RPMI8226 (cell line): ENCODE measurements around the gene DROSHA.

ENCODE experiments used
- DNase-seq: peaks from one replicate; pipeline ENCODE4 v3.0.0-alpha.2; 2015

DROSHA gene

DNA sequence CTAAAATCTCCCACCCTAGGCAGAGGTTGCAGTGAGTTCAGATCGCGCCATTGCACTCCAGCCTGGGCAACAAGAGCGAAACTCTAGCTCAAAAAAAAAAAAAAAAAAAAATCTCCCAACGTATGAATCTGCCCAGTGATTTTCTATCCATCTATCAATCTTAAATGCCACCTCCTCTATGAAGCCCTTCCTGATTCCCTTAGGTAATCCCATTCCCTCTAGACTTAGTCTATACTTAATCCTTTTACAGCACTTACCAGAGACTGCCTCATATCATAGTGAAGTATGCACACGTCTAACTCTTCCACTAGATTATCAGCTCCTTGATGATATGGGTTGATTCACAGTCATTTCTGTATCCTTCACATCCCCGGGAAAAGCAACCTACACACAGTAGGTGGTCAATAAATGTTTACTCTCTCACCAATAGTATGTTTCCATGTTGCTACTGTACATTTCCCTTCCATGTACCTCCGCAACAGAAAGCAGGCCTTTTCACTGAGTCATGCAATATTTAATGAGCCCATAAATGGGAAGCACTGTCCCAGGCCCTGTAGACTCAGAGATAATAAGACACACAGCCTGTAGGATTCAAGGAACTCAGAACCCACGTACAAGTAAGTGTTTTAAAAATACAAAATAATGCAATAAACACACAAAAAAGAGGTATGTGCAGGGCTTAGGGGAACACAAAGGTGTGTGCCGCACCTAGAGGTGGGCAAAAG, 1.2 kb downstream of the DROSHA start:
- DNase-seq, result no peak

DNA sequence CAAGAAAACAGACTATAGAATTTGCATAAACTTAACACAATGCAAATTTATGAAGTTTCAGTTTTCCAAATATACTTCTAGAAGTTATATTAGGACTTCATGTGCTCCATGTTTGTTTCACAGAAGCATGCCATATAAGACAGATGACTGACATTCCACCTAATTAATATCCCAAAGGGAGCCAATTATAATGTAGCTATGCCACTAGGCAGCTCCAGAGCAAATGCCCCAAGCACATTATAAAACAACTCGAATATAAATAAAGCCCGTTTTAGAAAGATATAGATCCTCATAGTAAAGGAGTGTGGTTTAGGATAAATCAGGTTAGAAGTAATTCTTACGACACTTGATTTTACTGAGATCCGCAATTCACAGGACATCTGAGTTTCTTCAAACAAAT, 8.9 kb downstream of the DROSHA start:
- DNase-seq, result no peak

DNA sequence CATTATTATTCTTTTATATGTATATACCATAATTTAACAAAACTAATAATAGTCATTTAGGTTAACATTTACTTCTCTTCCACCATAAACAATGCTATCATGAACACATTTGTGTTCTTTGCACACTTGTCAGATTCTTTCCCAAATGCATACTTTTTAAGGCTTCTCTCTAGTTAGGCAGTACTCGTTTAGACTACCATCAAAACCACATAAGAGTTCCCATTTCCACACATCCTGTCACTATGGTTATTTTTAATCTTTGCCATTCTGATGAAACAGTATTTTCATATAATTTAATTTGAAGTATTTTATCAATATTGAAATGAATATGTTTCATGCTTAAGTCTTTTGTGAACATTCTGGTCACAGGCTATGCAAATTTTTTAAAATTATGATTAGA, 15.1 kb downstream of the DROSHA start:
- DNase-seq, result no peak

DNA sequence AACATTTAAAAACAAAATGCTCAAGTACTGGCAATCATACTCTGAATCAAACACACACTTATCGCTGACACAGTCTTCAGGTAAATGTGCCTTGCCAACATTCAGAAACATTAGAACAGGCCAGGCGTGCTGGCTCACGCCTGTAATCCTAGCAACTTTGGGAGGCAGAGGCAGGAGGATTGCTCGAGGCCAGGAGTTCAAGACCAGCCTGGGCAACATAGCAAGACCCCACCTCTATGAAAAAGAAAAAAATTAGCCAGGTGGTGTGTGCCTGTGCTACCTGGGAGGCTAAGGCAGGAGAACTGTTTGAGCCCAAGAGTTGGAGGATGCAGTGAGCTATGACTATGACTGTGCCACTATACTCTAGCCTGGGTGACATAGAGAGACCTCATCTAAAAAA, 20.6 kb downstream of the DROSHA start:
- DNase-seq, result no peak

DNA sequence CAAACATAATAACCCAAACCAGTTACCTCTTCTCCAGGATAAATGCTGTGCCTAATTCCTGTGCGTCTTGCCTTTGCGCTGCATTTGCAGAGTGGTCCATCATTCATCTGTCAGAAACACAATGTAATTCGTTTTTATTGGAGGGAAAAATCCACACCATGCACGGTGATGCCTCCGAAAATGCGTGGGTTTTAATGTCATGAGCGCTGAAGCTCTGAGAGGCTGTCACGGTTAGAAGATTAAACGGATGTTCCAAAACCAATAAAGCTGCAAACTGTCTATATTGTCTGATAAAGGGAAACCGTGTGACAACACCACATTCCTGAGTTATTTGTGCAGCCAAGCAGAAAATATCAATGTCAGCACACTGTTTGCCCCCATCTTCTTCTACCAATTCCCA, 27.4 kb downstream of the DROSHA start:
- DNase-seq, result no peak

DNA sequence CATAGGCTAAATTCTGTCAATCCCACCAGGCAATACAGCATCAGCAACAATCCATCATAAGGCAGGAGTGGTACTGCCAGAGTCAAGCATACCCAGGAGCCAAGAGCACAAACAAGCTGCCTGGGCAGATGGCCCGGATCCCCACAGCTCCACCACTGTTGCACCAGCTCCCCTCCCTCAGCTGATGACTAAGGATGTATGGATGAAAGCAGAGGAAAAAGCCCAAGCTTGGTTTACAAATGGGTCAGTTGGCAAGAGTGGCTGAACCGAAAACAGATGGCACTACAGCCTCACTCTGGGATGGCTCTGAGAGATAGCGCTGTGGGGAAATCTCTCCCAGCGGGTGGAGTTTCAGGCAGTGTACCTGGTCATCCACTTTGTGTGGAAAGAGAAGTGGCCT, 29.4 kb downstream of the DROSHA start:
- DNase-seq, result no peak

DNA sequence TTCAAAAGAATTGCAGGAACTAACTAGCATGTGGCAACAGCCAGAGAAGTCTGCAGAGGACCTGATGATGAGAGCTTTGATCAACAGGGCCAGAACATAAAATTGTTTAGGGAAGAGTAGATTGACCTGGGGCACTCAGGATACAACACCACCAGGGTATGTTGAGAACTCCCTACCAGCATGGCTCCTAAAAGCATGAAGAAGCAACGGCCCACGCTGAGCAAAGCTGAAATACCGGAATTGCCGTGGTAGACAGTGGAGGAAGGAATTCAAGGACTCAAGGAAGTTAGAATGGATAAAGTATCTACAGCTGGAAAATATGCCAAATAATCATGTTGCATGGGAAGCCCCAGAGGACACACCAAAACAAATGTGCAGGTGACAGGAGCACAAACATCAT, 31.6 kb downstream of the DROSHA start:
- no peak for DNase-seq

DNA sequence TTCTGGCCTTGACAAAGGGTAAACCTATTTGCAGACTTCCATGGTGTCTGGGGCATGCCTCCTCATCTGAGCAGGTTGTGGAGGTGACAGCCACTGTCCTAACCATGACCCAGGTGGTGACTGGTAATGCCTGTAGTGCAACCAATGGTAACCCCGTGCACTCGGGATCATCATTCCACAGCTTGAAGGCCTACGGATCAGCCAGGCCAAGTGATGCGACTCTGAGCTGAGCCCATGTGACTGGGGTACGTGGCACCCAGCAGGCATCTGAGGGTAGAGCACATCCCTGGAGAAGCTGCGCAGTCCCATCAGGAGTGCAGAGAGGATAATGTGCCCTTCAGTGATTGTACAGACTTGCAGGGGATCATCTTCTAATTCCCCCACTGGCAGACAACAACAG, 35.0 kb downstream of the DROSHA start:
- DNase-seq, result no peak

DNA sequence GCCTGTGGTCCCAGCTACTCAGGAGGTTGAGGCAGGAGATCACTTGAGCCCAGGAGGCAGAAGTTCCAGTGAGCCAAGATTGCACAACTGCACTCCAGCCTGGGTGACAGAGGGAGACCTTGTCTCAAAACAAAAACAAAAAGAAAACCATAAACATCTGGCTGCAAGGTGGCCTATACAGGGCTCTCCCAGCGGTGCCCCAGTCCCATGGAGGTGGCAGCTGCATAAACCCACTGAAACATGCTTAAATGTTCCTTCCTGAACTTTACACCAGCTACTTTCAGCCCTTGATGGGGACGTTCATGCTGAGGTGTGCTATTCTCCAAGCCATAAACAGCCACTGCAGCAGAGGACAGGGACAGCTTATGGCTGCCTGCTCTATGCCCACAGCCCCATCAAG, 35.6 kb downstream of the DROSHA start:
- no peak for DNase-seq

DNA sequence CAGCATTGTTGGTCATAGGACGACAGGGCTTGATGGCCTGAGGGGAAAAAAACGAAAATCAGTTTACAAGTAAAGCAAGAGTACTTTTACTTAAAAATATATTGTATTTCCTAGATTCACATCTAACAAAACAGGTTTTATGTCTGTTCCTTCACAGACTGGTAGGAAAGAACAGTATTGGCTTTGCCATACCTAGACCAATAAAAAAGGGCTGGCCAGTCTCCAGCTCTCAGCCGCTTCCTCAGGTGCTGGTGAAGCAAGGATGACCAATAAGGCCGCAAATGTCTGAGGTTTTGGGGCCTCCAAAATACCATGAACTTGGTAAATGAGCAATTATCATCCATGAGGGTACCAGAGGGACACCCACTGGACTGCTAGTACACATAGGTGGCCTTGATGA, 36.6 kb downstream of the DROSHA start:
- DNase-seq, result no peak

DNA sequence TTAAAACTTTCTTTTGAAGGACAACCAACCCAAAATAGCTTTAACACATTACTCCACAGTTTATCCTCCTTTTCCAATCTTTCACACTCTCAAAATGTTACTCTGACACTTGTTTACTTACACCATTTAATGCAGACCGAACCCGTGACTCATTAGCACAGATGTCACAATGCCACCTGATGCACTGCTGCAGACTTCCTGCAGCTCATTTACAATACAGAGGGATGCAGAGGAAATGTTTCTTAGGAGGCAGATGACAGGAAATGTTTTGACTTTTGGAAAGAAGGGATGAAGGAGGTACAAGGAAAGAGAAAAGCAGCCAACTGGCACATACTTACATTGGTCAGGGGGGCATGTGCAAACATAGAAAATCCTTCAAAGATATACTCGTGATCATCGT, 39.0 kb downstream of the DROSHA start:
- DNase-seq, result no peak

DNA sequence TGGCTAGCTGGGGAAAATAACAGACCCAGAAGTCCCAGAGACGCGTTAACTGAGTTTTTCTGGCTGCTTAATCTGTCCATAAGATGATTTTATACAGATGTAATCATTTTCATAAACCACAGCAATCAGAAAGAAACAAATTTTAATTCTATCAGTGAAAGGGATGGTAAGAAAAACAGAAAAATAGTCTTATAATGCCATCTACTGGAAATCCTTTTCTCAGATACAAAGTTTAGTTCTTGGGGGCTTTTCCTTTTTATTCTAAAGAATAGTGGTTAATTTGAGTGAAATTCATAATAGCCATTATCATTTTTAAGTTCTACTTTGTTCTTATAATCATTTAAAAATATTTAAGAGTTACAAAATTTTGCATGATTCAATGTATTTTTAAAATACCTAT, 44.4 kb downstream of the DROSHA start:
- DNase-seq, result no peak

DNA sequence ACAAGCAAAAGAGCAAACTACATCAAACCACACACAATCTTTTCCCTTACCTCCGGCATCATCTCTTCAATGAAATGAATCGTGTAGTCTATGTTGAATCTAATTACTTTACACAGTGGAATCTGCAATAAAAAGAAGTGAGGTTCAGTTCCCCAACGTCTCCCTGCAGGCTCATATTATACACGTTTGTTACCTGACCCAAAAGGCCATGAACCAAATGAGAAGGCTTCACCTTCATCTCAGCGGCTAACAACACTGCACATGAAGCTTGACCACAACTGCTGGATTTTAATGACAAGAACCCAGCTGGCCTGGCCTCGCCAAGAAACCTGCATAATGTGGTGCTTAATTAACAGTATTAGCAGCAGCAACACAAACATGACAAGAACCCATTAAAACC, 45.5 kb downstream of the DROSHA start:
- no peak for DNase-seq

DNA sequence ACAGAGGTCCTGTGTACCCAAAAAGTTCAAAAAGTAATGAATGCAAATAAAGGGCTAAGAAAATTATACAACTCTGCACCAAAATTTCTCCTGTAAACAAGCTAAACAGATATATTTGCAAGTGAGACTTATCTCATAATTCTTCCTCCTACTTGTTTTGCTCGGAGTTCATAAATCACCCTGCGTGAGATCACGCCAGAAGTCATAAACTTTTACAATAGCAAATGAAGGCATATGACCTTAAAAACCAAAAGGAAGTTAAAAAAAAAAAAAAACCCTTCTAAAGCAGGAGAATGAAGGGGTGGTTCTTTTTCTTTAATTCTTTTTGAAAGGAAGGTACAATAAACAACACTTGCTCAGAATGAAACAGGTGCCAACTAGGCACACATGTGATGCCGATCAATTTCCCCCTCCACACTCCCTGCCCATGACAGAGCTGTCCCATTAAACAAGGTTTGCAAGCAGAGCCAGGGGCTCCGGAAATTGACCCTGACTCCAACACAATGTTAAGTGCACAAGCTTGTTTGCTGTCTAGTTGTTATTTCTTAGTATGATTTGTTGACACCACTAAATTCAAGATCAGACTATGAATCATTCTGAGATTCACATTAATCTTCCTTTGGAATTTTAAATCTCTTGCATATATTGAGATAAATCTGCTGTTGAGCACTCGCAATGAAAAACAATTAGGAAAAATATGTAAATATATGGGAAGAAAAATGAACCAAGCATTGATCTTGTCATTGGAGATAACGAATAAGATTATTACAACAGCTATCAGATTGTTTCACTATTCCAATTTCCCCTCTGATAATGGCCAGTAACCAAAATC, 46.3 kb downstream of the DROSHA start:
- DNase-seq, result no peak

DNA sequence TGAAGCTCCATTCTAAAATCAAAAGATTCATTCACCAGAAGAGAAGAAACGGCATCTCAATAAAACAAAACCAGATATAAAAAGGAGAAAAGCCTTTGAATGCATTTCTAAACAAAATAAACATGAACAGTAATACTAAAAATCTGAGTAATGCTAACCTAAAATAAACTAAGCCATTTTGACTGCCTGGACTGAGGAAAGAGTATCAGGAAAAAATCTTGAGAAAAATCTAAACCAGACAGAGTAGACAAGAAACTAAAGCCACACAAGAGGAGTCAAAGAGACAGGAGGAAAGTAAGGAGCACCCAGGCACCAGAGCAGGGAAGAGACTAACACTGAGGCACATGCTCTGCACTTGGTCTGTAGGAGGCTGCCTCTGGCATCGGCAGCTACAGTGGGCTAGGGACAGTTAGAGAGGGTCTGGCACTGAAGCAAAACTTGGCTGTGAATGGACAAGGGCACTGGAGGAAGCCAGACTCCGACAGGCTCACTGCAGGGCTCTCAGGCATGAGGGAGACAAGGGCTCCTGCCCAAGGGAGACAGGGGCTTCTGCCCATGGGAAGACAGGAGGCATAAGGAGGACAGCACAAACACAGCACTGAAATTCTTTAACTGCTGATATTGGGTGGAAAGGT, 50.2 kb downstream of the DROSHA start:
- no peak for DNase-seq

DNA sequence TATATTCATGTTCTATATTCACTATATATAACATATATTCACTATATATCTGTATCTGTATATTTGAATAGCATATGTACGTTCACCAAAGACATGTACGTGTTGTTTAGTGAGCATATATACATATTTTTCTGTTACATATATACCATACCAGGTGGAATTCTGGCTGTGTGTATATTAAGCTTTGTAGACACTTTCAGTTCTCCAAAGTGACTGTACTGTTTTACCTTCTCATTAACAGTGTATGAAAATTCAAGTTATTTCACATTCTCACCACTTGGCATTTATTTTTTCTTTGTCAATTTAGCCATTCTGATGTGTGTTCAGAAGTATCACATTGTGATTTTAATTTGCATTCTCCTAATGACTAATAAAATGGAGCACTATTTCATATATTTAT, 52.2 kb downstream of the DROSHA start:
- peak; percentile 48 for DNase-seq

DNA sequence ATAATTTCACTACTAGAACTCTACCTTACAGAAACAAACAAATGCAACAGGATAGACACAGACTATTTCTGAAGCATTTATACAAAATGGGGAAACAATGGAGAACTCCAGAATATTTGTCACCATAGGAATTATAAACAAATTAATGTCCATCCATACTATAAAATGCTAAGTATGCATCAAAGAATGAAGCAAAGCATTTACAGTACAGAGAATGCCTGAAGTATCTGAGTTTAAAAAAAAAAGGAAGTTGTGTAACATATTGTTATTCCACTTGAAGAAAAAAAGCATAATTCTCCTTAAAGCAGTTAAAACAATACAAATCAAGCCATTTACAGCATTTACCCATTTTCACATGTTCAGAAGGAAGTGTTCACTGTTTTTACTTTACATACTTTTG, 53.0 kb downstream of the DROSHA start:
- no peak for DNase-seq

DNA sequence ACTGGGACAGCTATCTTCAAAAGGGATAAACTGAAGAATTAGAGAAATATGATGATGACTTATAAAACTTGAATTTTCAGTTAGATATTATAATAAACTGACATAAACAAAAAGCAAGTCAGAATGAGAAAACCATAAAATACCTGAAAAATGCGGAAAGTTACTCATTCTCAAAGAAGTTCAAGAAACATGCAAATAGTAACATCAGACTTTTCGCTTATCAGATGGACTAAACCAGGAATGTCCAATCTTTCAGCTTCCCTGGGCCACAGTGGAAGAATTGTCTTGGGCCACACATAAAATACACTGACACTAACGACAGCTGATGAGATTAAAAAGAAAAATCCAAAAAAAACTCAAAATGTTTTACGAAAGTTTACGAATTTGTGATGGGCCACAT, 53.9 kb downstream of the DROSHA start:
- no peak for DNase-seq

DNA sequence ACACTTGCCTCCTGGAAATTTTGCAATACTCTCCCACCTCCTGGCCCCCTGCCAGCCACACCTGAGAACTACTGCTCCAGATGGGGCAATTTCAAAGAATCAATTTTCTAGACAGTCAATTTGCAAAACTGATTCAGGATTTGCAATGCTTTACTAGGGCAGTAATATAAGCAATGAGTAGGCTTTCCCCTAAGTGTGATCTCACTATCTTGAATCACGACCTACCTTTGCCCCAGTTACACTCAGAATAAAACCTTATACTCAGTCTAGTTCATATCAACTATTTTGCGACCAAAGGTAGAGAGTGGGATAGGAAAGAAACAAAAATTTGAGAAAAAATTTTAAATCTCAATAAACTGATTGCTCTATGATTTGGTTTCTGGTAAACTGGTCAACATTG, 54.4 kb downstream of the DROSHA start:
- no peak for DNase-seq

DNA sequence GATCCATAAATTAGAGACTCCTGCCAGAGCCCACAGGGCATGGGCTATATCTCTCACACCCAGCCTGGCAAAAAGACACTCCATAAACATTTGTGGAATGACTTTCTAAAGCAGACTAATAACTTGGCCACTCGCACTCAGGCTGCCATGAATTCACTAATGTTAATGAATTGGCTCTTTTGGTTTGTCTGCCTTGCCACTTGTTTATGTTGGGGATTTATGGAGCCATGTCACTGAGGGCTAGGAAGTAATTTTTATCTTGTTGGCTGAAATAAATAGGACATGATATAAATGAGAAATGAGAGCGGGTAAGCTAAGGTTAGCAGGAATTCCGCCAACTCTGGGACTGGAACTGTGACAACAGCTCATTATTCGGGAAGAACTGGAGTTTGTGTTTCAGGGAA, 55.2 kb downstream of the DROSHA start:
- DNase-seq, result no peak

DNA sequence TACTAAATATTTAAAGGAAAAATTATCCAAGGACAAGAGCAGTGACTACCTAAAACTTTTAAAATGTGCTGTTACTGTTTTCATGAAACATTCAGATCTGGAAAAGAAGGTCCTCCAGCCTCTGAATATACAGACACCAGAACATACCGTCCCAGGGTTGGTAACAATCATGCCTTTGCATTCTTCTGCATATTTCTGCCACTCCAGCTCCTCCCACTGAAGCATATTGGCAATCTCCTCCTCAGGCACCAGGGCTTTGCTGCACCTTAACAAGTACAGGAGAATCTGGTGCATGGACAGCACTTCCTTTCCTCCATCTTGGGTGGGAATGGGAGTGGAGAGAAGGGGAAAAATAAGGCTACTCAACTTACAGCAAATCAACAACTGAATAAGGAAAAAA, 60.0 kb downstream of the DROSHA start:
- no peak for DNase-seq

DNA sequence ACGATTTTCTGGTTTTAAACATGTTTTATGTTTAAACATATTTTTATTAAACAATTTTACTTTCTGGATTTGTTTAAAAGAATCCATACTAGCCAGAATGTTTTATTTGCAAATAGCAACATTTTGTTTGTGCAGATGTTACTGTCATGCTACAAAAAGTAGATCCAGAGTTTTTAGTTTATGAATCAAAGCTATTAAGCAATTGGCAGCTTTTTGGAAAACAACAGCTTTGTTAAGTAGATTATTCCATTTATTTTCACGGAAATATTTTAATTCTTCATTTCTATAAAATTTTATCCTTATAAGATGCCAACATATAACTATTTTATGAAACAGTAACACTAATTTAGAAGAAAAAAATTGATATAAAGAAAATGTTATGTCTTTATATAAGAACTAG, 60.9 kb downstream of the DROSHA start:
- DNase-seq, result no peak

DNA sequence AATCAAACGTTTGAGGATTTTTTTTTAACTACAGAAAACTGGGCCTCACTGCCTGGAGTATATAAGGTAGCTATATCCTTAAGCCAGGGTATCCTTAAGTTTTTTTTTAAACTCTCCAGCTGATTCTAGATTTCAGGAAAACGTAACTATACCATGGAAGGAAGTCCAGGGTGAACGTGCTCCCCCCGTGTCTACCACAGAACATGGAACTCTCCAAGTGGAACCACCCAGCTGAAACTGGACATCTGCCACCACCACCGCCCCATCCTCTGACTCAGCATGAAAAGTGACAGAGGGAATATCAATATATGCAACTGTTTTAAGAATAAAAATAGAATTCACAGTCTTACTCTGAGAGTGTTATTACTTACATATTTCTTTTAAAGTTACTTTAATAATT, 61.3 kb downstream of the DROSHA start:
- no peak for DNase-seq

DNA sequence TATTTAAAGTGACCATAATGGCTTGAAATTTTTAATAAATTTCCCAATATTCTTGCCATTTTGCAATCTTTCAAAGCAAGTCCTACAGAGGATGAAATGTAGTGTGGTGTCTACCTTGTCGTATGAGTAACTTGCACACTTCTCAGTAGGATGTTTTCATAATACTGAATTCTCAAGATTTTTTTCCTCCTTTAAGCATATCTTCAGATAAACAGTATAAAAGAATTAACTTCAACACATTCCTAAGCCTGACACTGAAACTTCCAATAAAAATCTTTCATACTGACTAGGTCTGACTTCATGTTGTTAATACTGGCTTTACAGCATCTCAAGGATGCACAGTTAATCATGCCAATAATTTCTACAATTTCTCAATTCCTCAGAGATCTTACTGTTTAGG, 62.0 kb downstream of the DROSHA start:
- no peak for DNase-seq
